Measurements from ENCODE around the gene CREG2. TPM values are rescaled to one million over a fixed set of nuclear protein-coding genes. Genes with fewer than 3 reads are reported as not detected.

CREG2 gene
- total RNA-seq, 4 donors from 2014 or later, result 0.38 to 2.5 (median 1.3) TPM

DNA sequence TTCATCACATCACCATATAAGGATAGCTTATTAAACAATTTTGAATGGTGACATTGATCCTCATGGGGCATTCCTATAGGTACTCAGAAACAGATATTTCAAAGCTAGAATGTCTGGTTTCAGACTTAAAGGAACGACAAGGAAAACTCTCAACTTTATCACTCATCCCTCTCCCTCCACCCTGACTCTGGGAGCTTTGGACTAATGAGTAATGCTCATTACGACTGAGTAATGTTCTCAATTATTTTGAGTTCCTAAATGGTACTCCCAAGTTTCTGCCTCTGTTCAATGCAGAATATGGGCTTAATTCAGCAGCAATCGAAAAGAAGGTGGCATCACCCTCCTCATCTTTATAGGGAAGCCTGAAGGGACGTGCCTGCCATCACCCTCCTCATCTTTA is 44.2 kb upstream of the CREG2 start:
- H3K4me3 ChIP-seq, result no peak overlapping the region
- no peak overlapping the region for H3K27ac ChIP-seq
- no peaks in the 10 kb centered on the region for H3K36me3 ChIP-seq
- H3K27me3 ChIP-seq, result no peaks in the 10 kb centered on the region
- 84 to 87% methylated on average over 4 of the region's 4 CpGs for WGBS, 2 donors
- intact Hi-C loops (cut with DNase I), result no loop called here
- H3K9me3 ChIP-seq, result no peaks in the 10 kb centered on the region
- TF ChIP-seq CTCF (IDR thresholded peaks at IDR 0.05) (no peak), POLR2A (IDR thresholded peaks at IDR 0.05) (no peak)
- no peak for DNase-seq
- peaks cover 0 to 13% (median 9%) of the 10 kb centered on the region in 3 donors for H3K4me1 ChIP-seq

DNA sequence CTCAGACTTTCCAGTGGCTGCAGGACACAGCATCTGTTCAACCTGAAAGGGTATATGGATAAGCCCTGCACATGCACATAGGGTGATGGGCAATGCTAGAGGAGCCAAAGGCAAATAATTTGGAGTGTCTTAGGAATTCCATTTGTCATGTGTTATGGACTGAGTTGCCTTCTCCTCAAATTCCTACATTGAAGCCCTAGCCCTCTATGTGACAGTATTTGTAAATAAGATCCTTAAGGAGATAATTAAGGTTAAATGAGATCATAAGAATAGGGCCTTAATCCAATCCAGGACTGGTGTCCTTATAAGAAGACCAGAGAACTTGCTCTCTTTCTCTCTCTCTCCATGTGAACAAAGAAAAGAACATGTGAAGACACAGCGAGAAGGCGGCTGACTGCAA is 42.9 kb upstream of the CREG2 start:
- intact Hi-C loops (cut with DNase I), result no loop called here
- H3K4me3 ChIP-seq, result no peak overlapping the region
- H3K27me3 ChIP-seq, result no peaks in the 10 kb centered on the region
- H3K36me3 ChIP-seq, result no peaks in the 10 kb centered on the region
- TF ChIP-seq CTCF (IDR thresholded peaks at IDR 0.05) (no peak), POLR2A (IDR thresholded peaks at IDR 0.05) (no peak)
- H3K4me1 ChIP-seq, result peaks cover 0 to 6% (median 3%) of the 10 kb centered on the region in 3 donors
- H3K27ac ChIP-seq, result no peak overlapping the region
- DNase-seq, result no peak
- no peaks in the 10 kb centered on the region for H3K9me3 ChIP-seq
- WGBS, 2 donors, result 75 to 76% methylated on average over 2 of the region's 2 CpGs

DNA sequence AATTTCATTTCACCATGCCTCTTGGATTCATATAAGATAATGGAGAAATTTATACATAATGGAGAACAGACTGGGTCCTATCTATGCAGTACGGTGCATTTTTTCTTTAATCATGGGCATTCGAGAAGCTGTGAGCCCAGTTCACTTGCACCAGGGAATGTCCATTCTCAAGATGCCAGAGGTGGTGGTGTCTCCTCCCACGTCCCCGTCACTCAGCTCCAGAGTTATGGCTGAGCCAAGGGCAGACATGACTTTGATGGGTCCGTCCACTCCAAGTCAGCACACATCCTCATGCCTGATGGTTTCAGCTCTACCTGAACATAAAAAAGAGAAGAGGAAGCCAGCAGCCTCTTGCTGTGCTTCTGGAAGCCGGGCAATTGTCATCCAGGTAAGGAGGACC is 42.1 kb upstream of the CREG2 start:
- Histone ChIP-seq H3K27me3 (no peaks in the 10 kb centered on the region), H3K27ac (no peak overlapping the region), H3K4me3 (no peak overlapping the region), H3K4me1 (no peaks in the 10 kb centered on the region), H3K9me3 (no peaks in the 10 kb centered on the region), H3K36me3 (no peaks in the 10 kb centered on the region)
- 89 to 91% methylated on average over 6 of the region's 6 CpGs for WGBS, 2 donors
- no peak for DNase-seq
- intact Hi-C loops (cut with DNase I), result no loop called here
- TF ChIP-seq CTCF (IDR thresholded peaks at IDR 0.05) (no peak), POLR2A (IDR thresholded peaks at IDR 0.05) (no peak)

DNA sequence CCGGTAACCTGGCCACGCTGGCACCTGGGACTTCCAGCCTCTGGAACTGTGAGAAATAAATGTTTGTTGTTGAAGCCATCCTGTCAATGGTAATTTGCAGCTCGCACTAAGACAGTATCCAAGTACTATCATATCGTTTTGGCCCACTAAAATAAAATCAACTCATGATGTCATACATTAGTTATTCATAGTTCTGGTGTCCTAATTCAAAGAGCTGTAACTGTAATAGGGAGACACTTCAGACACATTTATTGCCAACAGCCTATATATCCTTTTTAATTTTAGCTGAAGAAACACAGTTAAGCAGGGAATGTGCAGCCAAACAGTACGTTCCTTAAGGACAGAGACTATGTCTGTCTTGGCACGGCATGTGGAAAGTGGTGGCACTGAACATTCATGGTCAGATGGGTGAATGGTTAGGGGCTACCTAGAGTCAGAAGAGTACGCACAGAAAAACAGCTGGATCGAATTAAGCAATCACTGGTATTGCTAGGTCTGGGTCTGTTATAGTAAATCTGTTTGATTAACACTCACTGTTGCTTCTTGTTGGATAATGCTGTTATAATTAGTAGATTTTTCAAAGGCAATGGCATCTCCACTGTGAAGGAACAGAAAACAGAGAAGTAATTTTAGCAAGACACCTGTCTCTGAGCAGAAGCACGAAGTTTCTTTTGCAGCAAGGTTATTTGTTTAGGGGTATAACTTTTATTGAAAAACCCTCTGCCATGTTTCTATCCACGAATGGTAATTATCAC is 41.3 kb upstream of the CREG2 start:
- Histone ChIP-seq H3K27ac (no peak overlapping the region), H3K27me3 (no peaks in the 10 kb centered on the region), H3K4me1 (no peaks in the 10 kb centered on the region), H3K4me3 (no peak overlapping the region), H3K36me3 (no peaks in the 10 kb centered on the region), H3K9me3 (no peaks in the 10 kb centered on the region)
- intact Hi-C loops (cut with DNase I), result no loop called here
- 78 to 79% methylated on average over 10 of the region's 10 CpGs for WGBS, 2 donors
- no peak for DNase-seq
- TF ChIP-seq CTCF (IDR thresholded peaks at IDR 0.05) (no peak), POLR2A (IDR thresholded peaks at IDR 0.05) (no peak)

- Histone ChIP-seq H3K4me1 (no peaks in the 10 kb centered on the region), H3K27ac (no peak overlapping the region), H3K9me3 (no peaks in the 10 kb centered on the region), H3K36me3 (no peaks in the 10 kb centered on the region), H3K27me3 (no peaks in the 10 kb centered on the region), H3K4me3 (no peak overlapping the region)
- TF ChIP-seq POLR2A (IDR thresholded peaks at IDR 0.05), result no peak
- TF ChIP-seq CTCF (IDR thresholded peaks at IDR 0.05), result no peak
- DNase-seq, result no peak
- WGBS, 2 donors, result 80 to 85% methylated on average over 10 to 13 of the region's 13 CpGs
- intact Hi-C loops (cut with DNase I), result no loop called here
These were observed 40.4 kb upstream of the CREG2 start for GRCh38 chr2:101427743-101428142.

Data from esophagus squamous epithelium (tissue), 5 donors.